Epithelial cell of prostate (primary cell): Measurements from ENCODE around the gene CYP2J2.
"Not testable (repeated sequence)": the region's sequence is repeated elsewhere in the genome, so short reads cannot be mapped to it uniquely, and the experiment has no call there.

ENCODE experiments used
- DNase-seq: peaks from one replicate; pipeline ENCODE4 v3.0.0-alpha.2; 2011; ENCODE audit warnings: low read depth, low spot score
- H3K27ac ChIP-seq: fragments of 450-650 bp; 2 replicates; pipeline ENCODE4 v1.5.1; 2017; ENCODE audit warnings: mild to moderate bottlenecking

Gene CYP2J2

DNA sequence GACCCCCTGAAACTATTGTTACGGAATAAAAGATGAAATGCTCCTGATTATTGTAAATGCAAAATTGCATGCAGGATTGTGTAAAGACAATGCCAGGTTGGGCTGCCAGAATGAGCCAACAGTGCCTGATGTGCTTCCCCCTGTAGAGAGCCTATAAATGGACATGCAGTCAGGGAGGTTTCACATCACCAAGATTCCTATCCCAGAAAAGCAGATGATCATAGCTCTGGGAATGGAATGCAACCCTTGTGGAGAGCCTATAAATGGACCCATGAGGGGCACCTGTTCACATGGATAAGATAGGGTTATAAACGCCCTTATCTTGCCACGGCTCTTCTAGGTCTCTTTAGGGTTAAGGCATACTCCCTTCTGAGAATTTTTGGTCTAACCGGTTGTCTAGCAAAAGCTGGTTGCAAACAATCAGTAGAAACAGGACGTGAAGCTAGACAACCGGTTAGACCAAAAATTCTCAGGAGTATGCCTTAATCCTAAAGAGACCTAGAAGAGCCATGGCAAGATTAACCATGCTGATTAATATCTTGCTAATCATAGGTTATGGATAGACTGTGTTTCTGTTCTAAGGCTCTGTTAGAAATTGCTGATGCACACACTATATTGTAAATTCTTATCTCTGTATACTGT lies 5.2 kb downstream of the CYP2J2 start:
- H3K27ac ChIP-seq, DNase-seq: not testable (repeated sequence)

DNA sequence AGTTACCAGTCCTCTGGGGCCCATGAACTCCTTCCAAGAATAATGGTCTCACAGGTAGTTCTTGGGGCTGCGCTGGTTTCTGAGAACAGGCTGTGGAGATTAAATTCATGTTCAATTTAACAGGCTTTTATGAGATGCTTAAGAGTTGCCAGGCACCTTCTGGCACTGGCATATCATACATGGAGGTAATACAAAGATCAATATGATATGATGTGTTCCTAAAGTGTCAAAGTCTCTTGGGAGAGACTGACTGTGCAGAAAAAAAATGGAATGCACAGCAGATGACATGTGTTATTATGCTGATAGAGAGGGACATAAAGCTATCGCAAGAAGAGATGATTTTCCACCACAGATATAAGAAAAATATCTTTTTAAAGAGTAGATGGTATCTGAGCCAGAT lies 6.8 kb downstream of the CYP2J2 start:
- no peak overlapping the region for H3K27ac ChIP-seq
- no peak for DNase-seq

GRCh38 chr1:59917785-59918180 lies 8.8 kb downstream of the CYP2J2 start:
- no peak overlapping the region for H3K27ac ChIP-seq
- no peak for DNase-seq

GRCh38 chr1:59917026-59917784 lies 9.4 kb downstream of the CYP2J2 start:
- no peak for DNase-seq
- no peak overlapping the region for H3K27ac ChIP-seq

DNA sequence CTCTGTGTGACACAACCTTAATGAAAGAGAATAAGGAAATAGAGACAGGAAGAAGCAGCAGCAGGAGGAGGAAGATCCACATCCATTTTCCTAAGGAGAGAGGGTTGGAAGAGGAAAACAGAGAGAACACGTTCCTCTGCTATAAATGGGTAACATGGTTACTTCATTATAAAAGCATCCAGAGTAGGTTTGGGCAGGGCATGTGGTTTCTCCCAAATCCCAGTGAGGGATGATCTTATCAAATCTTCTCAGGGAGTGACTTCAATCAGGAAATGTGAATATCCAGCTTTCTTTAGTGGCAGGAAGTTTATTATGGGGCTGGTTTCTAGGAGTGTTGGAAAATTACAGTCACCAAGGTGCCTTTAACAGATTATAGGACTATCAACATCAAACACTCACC lies 11.1 kb downstream of the CYP2J2 start:
- DNase-seq = no peak
- H3K27ac ChIP-seq = peak overlapping the region; percentile 23

DNA sequence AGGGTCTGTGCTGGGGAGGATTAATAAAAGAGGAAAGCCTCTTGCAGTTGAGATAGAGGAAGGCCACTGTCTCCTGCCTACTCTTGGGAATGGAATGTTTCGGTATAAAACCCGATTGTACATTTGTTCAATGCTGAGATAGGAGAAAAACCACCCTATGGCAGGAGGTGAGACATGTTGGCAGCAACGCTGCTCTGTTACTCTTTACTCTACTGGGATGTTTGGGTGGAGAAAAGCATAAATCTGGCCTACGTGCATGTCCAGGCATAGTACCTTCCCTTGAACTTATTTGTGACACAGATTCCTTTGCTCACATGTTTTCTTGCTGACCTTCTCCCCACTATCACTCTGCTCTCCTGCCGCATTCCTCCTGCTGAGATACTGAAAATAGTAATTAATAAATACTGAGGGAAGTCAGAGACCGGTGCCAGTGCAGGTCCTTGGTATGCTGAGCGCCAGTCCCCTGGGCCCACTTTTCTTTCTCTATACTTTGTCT lies 11.7 kb downstream of the CYP2J2 start:
- peak overlapping the region; percentile 23 for H3K27ac ChIP-seq
- DNase-seq = not testable (repeated sequence)

- no peak for DNase-seq
These were observed 17.9 kb downstream of the CYP2J2 start for GRCh38 chr1:59908682-59909081.

DNA sequence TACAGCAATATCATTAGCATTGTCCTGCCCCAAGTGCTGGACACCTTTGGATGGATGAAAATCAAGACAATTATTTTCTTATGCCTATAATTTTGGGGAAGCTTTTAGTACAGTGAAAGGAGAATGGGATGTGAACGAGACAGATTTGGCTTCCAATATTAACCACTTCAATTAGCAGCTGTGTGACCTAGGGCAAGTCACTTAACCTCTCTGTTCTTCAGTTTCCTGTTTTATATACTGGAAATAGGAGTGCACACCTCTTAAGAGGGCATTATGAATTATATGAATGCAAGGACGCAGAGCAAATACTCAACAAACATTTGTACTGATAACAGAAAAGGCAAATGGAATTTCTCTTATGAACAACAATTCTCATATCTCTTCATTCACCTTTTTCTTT lies 18.5 kb downstream of the CYP2J2 start:
- no peak overlapping the region for H3K27ac ChIP-seq
- no peak for DNase-seq

More at GRCh38 chr1:59908682-59909081, 17.9 kb downstream of the CYP2J2 start:
- no peak overlapping the region for H3K27ac ChIP-seq

DNA sequence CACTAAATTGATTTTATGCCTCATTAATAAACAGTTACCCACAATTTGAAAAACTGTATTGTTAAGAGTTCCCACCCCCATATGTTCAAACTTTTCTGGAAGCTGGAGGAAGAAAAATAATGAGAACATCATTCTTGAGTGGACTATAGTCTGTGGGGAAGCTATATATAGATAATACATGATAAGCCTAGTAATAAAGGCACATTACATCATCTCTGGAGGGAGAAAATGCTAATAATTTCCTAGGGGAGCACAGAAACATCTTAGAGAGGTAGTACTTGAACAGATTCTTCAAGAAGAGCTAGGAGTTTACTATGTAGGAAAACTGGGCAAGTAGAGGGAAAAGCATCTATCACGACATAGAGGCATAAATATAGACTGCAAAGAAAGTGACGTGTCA lies 19.6 kb downstream of the CYP2J2 start:
- no peak overlapping the region for H3K27ac ChIP-seq
- no peak for DNase-seq

- no peak for DNase-seq
- H3K27ac ChIP-seq = no peak overlapping the region
These were observed 23.3 kb downstream of the CYP2J2 start for GRCh38 chr1:59903141-59903754.

- DNase-seq = no peak
- no peak overlapping the region for H3K27ac ChIP-seq
These were observed 24.7 kb downstream of the CYP2J2 start for GRCh38 chr1:59901770-59902388.

DNA sequence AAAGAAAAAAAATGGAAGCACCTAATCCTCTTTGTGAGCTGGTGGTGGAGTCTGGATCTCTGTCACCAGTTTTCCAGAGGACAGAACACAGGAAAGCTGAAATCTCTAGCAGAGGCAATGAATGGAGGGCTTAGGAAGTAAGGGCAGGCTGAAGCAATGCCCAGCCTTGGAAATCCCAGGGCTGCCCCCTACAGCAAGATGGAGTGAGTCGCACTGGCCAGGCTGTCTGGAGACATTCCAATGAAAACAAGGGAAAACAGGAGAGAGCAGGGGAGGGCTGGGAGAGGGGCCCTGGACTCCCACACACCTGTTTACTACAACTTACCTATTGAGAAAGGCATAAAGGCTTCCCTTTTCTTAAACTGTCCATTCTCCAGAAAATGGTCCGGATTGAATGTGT lies 25.9 kb downstream of the CYP2J2 start:
- no peak overlapping the region for H3K27ac ChIP-seq

DNA sequence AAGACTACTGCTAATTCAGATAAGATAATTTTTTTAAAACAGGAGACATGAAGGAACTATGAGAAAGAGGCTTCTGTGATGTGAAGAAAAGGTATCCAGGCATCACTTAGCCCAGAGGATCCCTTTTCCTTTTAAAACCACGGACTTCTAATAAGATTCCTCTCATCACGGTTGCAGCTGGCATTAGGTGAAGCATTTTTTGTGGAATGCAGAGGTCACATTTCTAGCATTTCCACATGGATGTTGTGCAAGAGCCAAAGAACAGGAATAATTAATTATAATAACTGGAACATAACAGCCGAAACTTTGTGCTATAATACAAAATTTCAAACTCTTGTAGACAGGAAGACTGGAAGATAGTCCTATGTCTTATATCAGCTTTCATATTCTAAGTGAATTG lies 27.6 kb downstream of the CYP2J2 start:
- DNase-seq = no peak
- no peak overlapping the region for H3K27ac ChIP-seq

More for the DNA sequence above, 25.9 kb downstream of the CYP2J2 start:
- no peak for DNase-seq

- DNase-seq = no peak
- H3K27ac ChIP-seq = no peak overlapping the region
These were observed 29.4 kb downstream of the CYP2J2 start for GRCh38 chr1:59897165-59897564.

- DNase-seq = peak; percentile 51
These were observed 33.4 kb downstream of the CYP2J2 start for GRCh38 chr1:59892841-59893811.

GRCh38 chr1:59885160-59885832 lies 41.3 kb downstream of the CYP2J2 start:
- DNase-seq = no peak

More at GRCh38 chr1:59892841-59893811, 33.4 kb downstream of the CYP2J2 start:
- peak overlapping the region; percentile 42 for H3K27ac ChIP-seq

GRCh38 chr1:59880735-59881134 lies 45.8 kb downstream of the CYP2J2 start:
- H3K27ac ChIP-seq = no peak overlapping the region
- DNase-seq = no peak

More at GRCh38 chr1:59885160-59885832, 41.3 kb downstream of the CYP2J2 start:
- H3K27ac ChIP-seq = no peak overlapping the region

GRCh38 chr1:59879996-59880505 lies 46.5 kb downstream of the CYP2J2 start:
- DNase-seq = no peak
- no peak overlapping the region for H3K27ac ChIP-seq

- H3K27ac ChIP-seq = no peak overlapping the region
- peak; percentile 33 for DNase-seq
These were observed 47.0 kb downstream of the CYP2J2 start for GRCh38 chr1:59879574-59879973.
